Sigmoid colon (tissue), 4 donors: ENCODE results near the gene NMRK2.

Experiments
- CTCF ChIP-seq, 4 experiments: fragments of 450-650 bp in 3 of 4; fragments of 200-600 bp in 1 of 4; IDR thresholded peaks; one replicate each; pipeline ENCODE4 v1.5.1; 2016 to 2019; ENCODE audit warnings: antibody characterized with exemption in 4 of 4, mild to moderate bottlenecking in 3 of 4, moderate library complexity in 2 of 4
- EP300 ChIP-seq, 4 donors: sonication (generic); formaldehyde crosslinking; IDR thresholded peaks; one replicate each; pipeline ENCODE4 v1.6.1; 2017; ENCODE audit warnings: antibody characterized with exemption in 4 of 4
- POLR2A ChIP-seq, 2 donors: fragments of 450-650 bp; IDR thresholded peaks; one replicate each; pipeline ENCODE4 v1.6.1; 2016; ENCODE audit warnings: antibody characterized with exemption in 2 of 2, mild to moderate bottlenecking in 2 of 2, moderate library complexity in 2 of 2
- POLR2AphosphoS5 ChIP-seq, 4 donors: sonication (generic); formaldehyde crosslinking; IDR thresholded peaks; one replicate each; pipeline ENCODE4 v1.6.1; 2017; ENCODE audit warnings: antibody characterized with exemption in 4 of 4

- TF ChIP-seq CTCF (IDR thresholded peaks at IDR 0.05) (no peak), POLR2AphosphoS5 (IDR thresholded peaks at IDR 0.05) (no peak), EP300 (IDR thresholded peaks at IDR 0.05) (no peak), POLR2A (IDR thresholded peaks at IDR 0.05) (no peak)
Measured at GRCh38 chr19:3949997-3950859, 17.4 kb downstream of the NMRK2 start.
